Esophagus (tissue), 2 donors: ENCODE data around the gene TMEM123. TPM values are rescaled to one million over a fixed set of nuclear protein-coding genes. Genes with fewer than 3 reads are reported as not detected.

Experiments used
- H3K27ac ChIP-seq, 2 donors: one replicate each; pipeline ENCODE4 v1.5.1; 2013; ENCODE audit warnings: low read depth in 2 of 2, mild to moderate bottlenecking in 2 of 2, inconsistent platforms in 1 of 2, low read length in 1 of 2, moderate library complexity in 1 of 2
- H3K27me3 ChIP-seq, 2 donors: one replicate each; pipeline ENCODE4 v1.6.1; 2013; ENCODE audit warnings: low read length in 2 of 2, control low read depth in 1 of 2, mild to moderate bottlenecking in 1 of 2; ENCODE audit not compliant: insufficient read depth in 2 of 2, control insufficient read depth in 1 of 2
- H3K36me3 ChIP-seq, 2 donors: one replicate each; pipeline ENCODE4 v1.6.1; 2013; ENCODE audit warnings: low read length in 1 of 2; ENCODE audit not compliant: control insufficient read depth in 2 of 2, insufficient read depth in 2 of 2
- H3K4me1 ChIP-seq, 2 donors: one replicate each; pipeline ENCODE4 v1.6.1; 2013; ENCODE audit warnings: low read length in 1 of 2; ENCODE audit not compliant: control insufficient read depth in 2 of 2, insufficient read depth in 2 of 2
- H3K4me3 ChIP-seq, 2 donors: one replicate each; pipeline ENCODE4 v1.5.1; 2013; ENCODE audit warnings: low read length in 2 of 2, mild to moderate bottlenecking in 2 of 2, low read depth in 1 of 2, moderate library complexity in 1 of 2
- H3K9me3 ChIP-seq, 2 donors: one replicate each; pipeline ENCODE4 v1.6.1; 2013; ENCODE audit warnings: mild to moderate bottlenecking in 2 of 2, low read depth in 1 of 2, low read length in 1 of 2, moderate library complexity in 1 of 2; ENCODE audit not compliant: control insufficient read depth in 2 of 2, insufficient read depth in 1 of 2
- WGBS, 2 donors: extraction: QIAGEN DNeasy Blood & Tissue Kit; methylation state at CpG; one replicate each; pipeline ENCODE4 v1.1.7; 2013; 5-methylcytosine and 5-hydroxymethylcytosine counted together
- polyA plus RNA-seq, 2 donors: library from polyadenylated mRNA; stranded (reverse); fragments of 200-250 nt; gene quantifications; one replicate each; pipeline ENCODE4 v1.2.3, GENCODE V29; 2013
- donor health status: healthy with polysubstance abuse.
- donor health status: Bipolar disorder and iron deficiency.

The TMEM123 gene
- polyA plus RNA-seq, 2 donors = 24.5 to 46.2 TPM

- no peaks in the 10 kb centered on the region for H3K36me3 ChIP-seq
- H3K4me1 ChIP-seq = no peaks in the 10 kb centered on the region
- H3K4me3 ChIP-seq = no peak overlapping the region
- H3K27me3 ChIP-seq = no peaks in the 10 kb centered on the region
- 53 to 71% methylated on average over 3 of the region's 3 CpGs for WGBS, 2 donors
- no peaks in the 10 kb centered on the region for H3K9me3 ChIP-seq
- H3K27ac ChIP-seq = no peak overlapping the region
These were observed 44.7 kb downstream of the TMEM123 start for GRCh38 chr11:102407901-102408300.

- no peak overlapping the region for H3K4me3 ChIP-seq
- H3K27ac ChIP-seq = no peak overlapping the region
- 95% methylated on average over 2 of the region's 2 CpGs for WGBS, 2 donors
- peaks cover 0 to 2% of the 10 kb centered on the region in 2 donors for H3K36me3 ChIP-seq
- no peaks in the 10 kb centered on the region for H3K27me3 ChIP-seq
- H3K4me1 ChIP-seq = no peaks in the 10 kb centered on the region
- H3K9me3 ChIP-seq = no peaks in the 10 kb centered on the region
These were observed 46.5 kb downstream of the TMEM123 start for GRCh38 chr11:102406099-102406498.

- Histone ChIP-seq H3K4me1 (no peaks in the 10 kb centered on the region), H3K27me3 (no peaks in the 10 kb centered on the region), H3K36me3 (peaks cover 0 to 4% of the 10 kb centered on the region in 2 donors), H3K27ac (no peak overlapping the region), H3K4me3 (no peak overlapping the region), H3K9me3 (no peaks in the 10 kb centered on the region)
- 83 to 89% methylated on average over 5 of the region's 5 CpGs for WGBS, 2 donors
These were observed 47.1 kb downstream of the TMEM123 start for GRCh38 chr11:102405501-102405900.

- no peaks in the 10 kb centered on the region for H3K27me3 ChIP-seq
- no peaks in the 10 kb centered on the region for H3K4me1 ChIP-seq
- H3K9me3 ChIP-seq = no peaks in the 10 kb centered on the region
- H3K4me3 ChIP-seq = no peak overlapping the region
- H3K36me3 ChIP-seq = peaks cover 0 to 7% of the 10 kb centered on the region in 2 donors
- H3K27ac ChIP-seq = no peak overlapping the region
These were observed 50.0 kb downstream of the TMEM123 start for GRCh38 chr11:102402548-102402947.

GRCh38 chr11:102401905-102402304, 50.7 kb downstream of the TMEM123 start:
- Histone ChIP-seq H3K36me3 (peaks cover 0 to 7% of the 10 kb centered on the region in 2 donors), H3K4me3 (no peak overlapping the region), H3K27ac (no peak overlapping the region), H3K4me1 (no peaks in the 10 kb centered on the region), H3K27me3 (no peaks in the 10 kb centered on the region), H3K9me3 (no peaks in the 10 kb centered on the region)
- 92 to 95% methylated on average over 3 of the region's 3 CpGs for WGBS, 2 donors

GRCh38 chr11:102400603-102401002, 52.0 kb downstream of the TMEM123 start:
- no peaks in the 10 kb centered on the region for H3K27me3 ChIP-seq
- no peaks in the 10 kb centered on the region for H3K4me1 ChIP-seq
- WGBS, 2 donors = 95% methylated on average over 5 of the region's 5 CpGs
- no peak overlapping the region for H3K4me3 ChIP-seq
- no peak overlapping the region for H3K27ac ChIP-seq
- no peaks in the 10 kb centered on the region for H3K9me3 ChIP-seq
- H3K36me3 ChIP-seq = peaks cover 0 to 7% of the 10 kb centered on the region in 2 donors

GRCh38 chr11:102399189-102399588, 53.4 kb downstream of the TMEM123 start:
- no peaks in the 10 kb centered on the region for H3K9me3 ChIP-seq
- H3K4me1 ChIP-seq = no peaks in the 10 kb centered on the region
- peaks cover 0 to 7% of the 10 kb centered on the region in 2 donors for H3K36me3 ChIP-seq
- no peak overlapping the region for H3K27ac ChIP-seq
- no peaks in the 10 kb centered on the region for H3K27me3 ChIP-seq
- H3K4me3 ChIP-seq = no peak overlapping the region
- 93 to 94% methylated on average over 2 of the region's 2 CpGs for WGBS, 2 donors

- Histone ChIP-seq H3K4me1 (no peaks in the 10 kb centered on the region), H3K4me3 (no peak overlapping the region), H3K36me3 (peaks cover 0 to 8% of the 10 kb centered on the region in 2 donors), H3K27me3 (no peaks in the 10 kb centered on the region), H3K9me3 (no peaks in the 10 kb centered on the region), H3K27ac (no peak overlapping the region)
- WGBS, 2 donors = 93% methylated on average over 2 of the region's 2 CpGs
These were observed 54.3 kb downstream of the TMEM123 start for GRCh38 chr11:102398297-102398696.

- Histone ChIP-seq H3K36me3 (peaks cover 0 to 12% of the 10 kb centered on the region in 2 donors), H3K27ac (no peak overlapping the region), H3K9me3 (no peaks in the 10 kb centered on the region), H3K27me3 (no peaks in the 10 kb centered on the region), H3K4me1 (peaks cover 0 to 3% of the 10 kb centered on the region in 2 donors), H3K4me3 (no peak overlapping the region)
- WGBS, 2 donors = 80 to 88% methylated on average over 4 of the region's 4 CpGs
These were observed 55.6 kb downstream of the TMEM123 start for GRCh38 chr11:102396708-102397563.
